Loucy (cell line): ENCODE results near the gene PPM1L.

Source experiments
- CTCF ChIP-seq: fragments of 200-600 bp; sonication (generic); conservative IDR thresholded peaks from 2 replicates; pipeline ENCODE4 v1.5.1; 2014; ENCODE audit warnings: mild to moderate bottlenecking, antibody characterized with exemption, low read length
- EZH2phosphoT487 ChIP-seq: fragments of 200-600 bp; IDR thresholded peaks from 2 replicates; pipeline ENCODE4 v1.6.1; 2018; ENCODE audit warnings: antibody characterized with exemption, mild to moderate bottlenecking, moderate library complexity, borderline replicate concordance

DNA sequence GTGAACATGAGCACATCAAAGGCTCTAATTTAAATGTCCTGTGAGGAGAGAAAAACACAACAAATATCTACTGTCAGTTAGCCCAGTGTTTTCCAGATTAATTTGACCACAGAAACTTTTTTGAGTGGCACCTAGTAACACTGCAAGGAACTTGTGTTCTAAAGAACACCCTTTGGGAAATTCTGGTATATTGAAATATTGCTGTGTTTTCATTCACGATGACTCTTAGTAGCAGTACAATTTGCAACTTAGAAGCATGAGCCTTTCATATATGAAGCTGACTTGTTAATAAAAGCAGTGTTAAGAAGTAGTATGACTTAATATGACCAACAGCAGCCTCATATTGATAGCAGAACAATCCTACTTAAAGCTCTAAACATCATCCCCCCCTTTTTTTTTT lies 317.1 kb downstream of the PPM1L start:
- no peak for TF ChIP-seq CTCF
- no peak for TF ChIP-seq EZH2phosphoT487
